ENCODE results near the gene MRTFA. TPM values are rescaled to one million over a fixed set of nuclear protein-coding genes. Genes with fewer than 3 reads are reported as not detected.
"Not testable (repeated sequence)": the region's sequence is repeated elsewhere in the genome, so short reads cannot be mapped to it uniquely, and the experiment has no call there.

The MRTFA gene
- polyA plus RNA-seq, 1 donor: 35.9 TPM

- no peak for DNase-seq
Measured at GRCh38 chr22:40659166-40659565, 22.6 kb upstream of the MRTFA start.

- not testable (repeated sequence) for DNase-seq
Measured at GRCh38 chr22:40656651-40657050, 20.1 kb upstream of the MRTFA start.

DNA sequence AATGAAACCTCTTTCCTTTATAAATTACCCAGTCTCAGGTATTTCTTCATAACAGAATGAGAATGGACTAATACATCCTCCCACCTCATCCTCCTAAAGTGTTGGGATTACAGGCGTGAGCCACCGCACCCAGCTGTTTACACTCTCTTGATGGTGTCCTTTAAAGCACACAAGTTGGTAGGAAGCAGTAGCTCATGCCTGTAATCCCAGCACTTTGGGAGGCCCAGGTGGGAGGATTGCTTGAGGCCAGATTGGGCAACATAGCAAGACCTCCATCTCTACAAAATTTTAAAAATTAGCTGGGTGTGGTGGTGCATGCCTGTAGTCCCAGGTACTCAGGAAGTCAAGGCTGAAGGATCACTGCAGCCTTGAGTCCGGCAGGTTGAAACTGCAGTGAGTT is 19.4 kb upstream of the MRTFA start:
- not testable (repeated sequence) for DNase-seq

- DNase-seq: peak; percentile 77
Measured at GRCh38 chr22:40654522-40655167, 18.1 kb upstream of the MRTFA start.

DNA sequence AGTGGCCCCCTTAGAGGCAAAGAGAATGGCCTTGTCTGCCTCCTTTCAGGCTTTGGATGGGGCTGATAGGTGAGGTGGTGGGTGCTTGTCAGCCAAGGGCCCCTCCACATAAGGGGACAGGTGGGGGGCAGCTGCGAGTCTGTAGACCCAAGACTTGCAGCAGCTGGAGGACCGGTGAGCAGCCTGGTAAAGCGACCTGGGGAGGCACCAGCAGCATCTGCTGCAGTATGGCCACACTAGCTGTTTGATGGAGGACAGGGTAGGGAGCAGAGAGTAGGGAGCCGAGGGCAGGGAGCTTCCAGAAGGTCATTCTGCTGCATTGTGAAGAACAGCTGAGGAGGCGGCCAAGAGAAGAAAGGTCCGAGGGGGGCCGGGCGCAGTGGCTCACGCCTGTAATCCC is 16.8 kb upstream of the MRTFA start:
- no peak for DNase-seq

- peak; percentile 98 for DNase-seq
Measured at GRCh38 chr22:40651563-40652501, 15.3 kb upstream of the MRTFA start.

GRCh38 chr22:40651057-40651456 is 14.5 kb upstream of the MRTFA start:
- no peak for DNase-seq

- DNase-seq: no peak
Measured at GRCh38 chr22:40648386-40648785, 11.9 kb upstream of the MRTFA start.

- no peak for DNase-seq
Measured at GRCh38 chr22:40645579-40646197, 9.2 kb upstream of the MRTFA start.

GRCh38 chr22:40642316-40642715 is 5.8 kb upstream of the MRTFA start:
- DNase-seq: no peak

DNA sequence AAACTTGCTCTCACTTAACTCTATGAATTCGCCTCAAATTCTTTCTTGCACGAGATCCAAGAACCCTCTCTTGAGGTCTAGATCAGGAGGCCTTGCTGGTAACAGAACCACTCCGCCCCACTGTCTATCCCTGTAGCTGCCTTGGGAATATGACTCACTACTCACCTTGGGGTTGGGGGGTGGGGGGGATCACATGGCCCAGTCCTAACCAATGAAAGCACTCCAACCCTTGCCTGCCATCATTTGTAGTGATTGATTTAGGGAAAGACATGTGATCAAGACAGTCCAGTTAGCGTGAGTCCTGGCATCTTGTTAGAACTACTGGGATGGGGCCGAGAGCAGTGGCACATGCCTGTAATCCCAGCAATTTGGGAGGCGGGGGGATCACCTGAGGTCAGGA is 4.8 kb upstream of the MRTFA start:
- DNase-seq: no peak

DNA sequence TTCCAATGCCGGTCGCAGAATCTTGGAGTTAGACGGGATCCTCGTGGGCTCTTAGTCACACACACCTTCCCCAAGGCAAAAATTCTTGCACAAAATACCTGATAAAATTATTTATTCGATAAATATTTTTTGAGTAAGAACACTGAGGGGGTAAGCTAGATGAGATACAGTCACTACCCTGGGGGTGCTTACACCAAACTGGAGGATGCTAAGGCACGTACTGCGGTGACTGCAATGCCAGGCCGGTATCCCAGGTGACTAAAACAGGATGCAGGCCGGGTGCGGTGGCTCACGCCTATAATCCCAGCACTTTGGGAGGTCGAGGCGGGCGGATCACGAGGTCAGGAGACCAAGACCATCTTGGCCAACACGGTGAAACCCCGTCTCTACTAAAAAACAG is 1.7 kb upstream of the MRTFA start:
- DNase-seq: no peak

- peak; percentile 26 for DNase-seq
Measured at GRCh38 chr22:40637183-40638150, 948 bp upstream of the MRTFA start.

GRCh38 chr22:40635940-40636379 is 559 bp downstream of the MRTFA start:
- no peak for DNase-seq

- peak; percentile 71 for DNase-seq
Measured at GRCh38 chr22:40635043-40635939, 1.2 kb downstream of the MRTFA start.

DNA sequence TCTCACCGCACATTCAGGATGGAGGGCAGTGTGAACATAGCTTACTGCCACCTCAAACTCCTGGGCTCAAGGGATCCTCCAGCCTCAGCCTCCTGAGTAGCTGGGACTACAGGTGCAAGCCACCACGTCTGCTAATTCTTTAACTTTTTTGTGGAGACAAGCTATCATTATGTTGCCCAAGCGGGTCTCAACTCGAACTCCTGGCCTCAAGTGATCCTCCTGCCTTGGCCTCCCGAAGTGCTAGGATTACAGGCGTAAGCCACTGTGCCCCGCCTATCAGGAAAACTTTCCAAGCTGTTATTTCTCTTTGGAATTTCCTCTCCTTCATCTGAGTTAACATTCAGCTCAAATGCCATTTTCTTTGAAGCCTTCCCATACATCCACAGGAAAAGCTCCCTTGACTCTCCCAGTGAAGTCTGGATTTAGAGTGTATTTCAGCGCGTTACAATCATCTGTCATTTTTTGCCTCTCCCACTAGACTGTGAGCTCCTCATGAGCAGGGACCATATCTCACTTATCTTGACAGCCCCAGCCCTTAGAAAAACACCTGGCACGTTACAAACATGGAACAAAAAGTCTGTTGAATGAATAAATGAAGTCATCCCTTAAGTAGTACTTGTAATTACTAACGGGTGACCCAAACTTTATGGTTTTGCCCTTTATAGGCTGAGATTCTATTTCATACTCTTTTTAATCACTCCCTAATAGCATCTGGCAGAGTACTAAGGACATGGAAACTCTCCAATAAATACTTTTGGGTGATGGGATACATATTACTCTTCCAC is 2.2 kb downstream of the MRTFA start:
- DNase-seq: peak; percentile 19

- DNase-seq: no peak
Measured at GRCh38 chr22:40633036-40633435, 3.5 kb downstream of the MRTFA start.

- no peak for DNase-seq
Measured at GRCh38 chr22:40631925-40632324, 4.6 kb downstream of the MRTFA start.

GRCh38 chr22:40628354-40629042 is 8.0 kb downstream of the MRTFA start:
- DNase-seq: no peak

- no peak for DNase-seq
Measured at GRCh38 chr22:40627612-40628011, 8.9 kb downstream of the MRTFA start.

Measured in hindlimb muscle (tissue), 1 donor.